ENCODE data around the gene PTPRE.

DNA sequence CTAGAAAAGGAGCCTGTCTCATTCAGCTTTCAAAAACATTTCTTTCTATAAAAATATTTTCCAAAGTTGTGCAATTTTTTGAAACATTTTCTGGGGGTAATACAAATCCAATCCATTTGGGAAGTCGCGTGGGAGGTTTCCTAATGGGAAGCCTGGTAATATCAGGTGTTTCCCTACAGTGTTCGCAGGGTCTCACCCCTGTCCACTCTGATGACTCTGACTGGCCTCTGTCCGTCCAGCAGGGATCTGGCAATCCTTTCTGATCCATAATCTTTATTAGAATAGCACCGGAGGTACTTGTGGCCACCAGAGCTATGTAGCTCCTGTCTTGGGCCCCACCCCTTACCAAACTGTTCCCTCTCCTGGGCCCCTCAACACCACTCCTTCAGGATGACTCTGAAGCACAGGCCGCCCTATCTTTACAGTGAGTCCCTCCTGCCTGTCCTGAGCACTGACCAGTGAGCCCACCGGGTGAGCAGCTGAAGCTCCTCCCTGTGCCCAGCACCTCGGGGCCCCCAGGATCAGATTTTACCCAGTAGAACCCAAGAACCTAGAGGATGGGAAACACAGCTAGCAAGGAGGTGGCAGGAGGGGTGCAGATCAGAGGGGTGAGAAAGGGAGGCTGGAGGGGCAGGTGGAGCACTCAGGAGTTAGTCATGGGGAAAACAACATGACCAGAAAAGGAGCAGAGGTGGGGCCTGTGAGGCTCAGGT is 84.8 kb downstream of the PTPRE start:
- TF ChIP-seq, protein P1, sequence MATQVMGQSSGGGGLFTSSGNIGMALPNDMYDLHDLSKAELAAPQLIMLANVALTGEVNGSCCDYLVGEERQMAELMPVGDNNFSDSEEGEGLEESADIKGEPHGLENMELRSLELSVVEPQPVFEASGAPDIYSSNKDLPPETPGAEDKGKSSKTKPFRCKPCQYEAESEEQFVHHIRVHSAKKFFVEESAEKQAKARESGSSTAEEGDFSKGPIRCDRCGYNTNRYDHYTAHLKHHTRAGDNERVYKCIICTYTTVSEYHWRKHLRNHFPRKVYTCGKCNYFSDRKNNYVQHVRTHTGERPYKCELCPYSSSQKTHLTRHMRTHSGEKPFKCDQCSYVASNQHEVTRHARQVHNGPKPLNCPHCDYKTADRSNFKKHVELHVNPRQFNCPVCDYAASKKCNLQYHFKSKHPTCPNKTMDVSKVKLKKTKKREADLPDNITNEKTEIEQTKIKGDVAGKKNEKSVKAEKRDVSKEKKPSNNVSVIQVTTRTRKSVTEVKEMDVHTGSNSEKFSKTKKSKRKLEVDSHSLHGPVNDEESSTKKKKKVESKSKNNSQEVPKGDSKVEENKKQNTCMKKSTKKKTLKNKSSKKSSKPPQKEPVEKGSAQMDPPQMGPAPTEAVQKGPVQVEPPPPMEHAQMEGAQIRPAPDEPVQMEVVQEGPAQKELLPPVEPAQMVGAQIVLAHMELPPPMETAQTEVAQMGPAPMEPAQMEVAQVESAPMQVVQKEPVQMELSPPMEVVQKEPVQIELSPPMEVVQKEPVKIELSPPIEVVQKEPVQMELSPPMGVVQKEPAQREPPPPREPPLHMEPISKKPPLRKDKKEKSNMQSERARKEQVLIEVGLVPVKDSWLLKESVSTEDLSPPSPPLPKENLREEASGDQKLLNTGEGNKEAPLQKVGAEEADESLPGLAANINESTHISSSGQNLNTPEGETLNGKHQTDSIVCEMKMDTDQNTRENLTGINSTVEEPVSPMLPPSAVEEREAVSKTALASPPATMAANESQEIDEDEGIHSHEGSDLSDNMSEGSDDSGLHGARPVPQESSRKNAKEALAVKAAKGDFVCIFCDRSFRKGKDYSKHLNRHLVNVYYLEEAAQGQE (IDR thresholded peaks at IDR 0.05), result no peak
- TF ChIP-seq JUND (IDR thresholded peaks at IDR 0.05) (no peak), TAF1 (conservative IDR thresholded peaks at IDR 0.05) (no peak), NR2F2 (IDR thresholded peaks at IDR 0.05) (no peak), SP1 (IDR thresholded peaks at IDR 0.05) (no peak), EGR1 (IDR thresholded peaks at IDR 0.05; ENCODE audit: low read depth in 2 of 2) (no peak), GABPA (IDR thresholded peaks at IDR 0.05 in 1 of 2, conservative IDR thresholded peaks at IDR 0.05 in 1 of 2) (no peak)
- TF ChIP-seq, protein P2, sequence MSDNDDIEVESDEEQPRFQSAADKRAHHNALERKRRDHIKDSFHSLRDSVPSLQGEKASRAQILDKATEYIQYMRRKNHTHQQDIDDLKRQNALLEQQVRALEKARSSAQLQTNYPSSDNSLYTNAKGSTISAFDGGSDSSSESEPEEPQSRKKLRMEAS (IDR thresholded peaks at IDR 0.05), result no peak
- TF ChIP-seq, protein P3, sequence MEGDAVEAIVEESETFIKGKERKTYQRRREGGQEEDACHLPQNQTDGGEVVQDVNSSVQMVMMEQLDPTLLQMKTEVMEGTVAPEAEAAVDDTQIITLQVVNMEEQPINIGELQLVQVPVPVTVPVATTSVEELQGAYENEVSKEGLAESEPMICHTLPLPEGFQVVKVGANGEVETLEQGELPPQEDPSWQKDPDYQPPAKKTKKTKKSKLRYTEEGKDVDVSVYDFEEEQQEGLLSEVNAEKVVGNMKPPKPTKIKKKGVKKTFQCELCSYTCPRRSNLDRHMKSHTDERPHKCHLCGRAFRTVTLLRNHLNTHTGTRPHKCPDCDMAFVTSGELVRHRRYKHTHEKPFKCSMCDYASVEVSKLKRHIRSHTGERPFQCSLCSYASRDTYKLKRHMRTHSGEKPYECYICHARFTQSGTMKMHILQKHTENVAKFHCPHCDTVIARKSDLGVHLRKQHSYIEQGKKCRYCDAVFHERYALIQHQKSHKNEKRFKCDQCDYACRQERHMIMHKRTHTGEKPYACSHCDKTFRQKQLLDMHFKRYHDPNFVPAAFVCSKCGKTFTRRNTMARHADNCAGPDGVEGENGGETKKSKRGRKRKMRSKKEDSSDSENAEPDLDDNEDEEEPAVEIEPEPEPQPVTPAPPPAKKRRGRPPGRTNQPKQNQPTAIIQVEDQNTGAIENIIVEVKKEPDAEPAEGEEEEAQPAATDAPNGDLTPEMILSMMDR (IDR thresholded peaks at IDR 0.05; ENCODE audit: low read depth, low read length, missing input control), result no peak
- TF ChIP-seq, protein P4, sequence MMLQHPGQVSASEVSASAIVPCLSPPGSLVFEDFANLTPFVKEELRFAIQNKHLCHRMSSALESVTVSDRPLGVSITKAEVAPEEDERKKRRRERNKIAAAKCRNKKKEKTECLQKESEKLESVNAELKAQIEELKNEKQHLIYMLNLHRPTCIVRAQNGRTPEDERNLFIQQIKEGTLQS (IDR thresholded peaks at IDR 0.05), result no peak

All from liver (tissue), 3 donors.